ENCODE results near the gene LMNB1.

DNA sequence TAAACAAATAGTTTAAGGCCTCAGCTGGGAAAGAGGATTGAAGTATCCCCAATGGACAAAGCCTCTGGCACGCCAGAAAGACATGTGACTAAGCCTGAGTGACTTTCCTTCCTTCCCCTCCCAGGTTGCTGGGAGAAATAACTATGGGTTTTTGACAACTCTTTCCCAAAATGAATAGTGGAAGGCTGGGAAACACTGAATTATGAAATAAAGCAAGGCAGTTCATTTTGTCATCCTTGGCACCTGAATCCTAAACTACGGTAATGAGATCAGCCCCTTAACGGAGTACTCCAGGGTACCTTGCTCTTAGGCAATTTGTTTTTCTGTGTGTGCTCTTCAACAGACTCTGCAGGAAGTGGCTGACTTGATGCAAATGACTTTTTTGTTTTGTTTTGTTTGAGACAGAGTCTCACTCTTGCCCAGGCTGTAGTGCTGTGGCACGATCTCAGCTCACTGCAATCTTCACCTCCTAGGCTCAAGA lies 75.2 kb downstream of the LMNB1 start:
- TF ChIP-seq POLR2A (IDR thresholded peaks at IDR 0.05), result no peak
- no peak for TF ChIP-seq CTCF (IDR thresholded peaks at IDR 0.05)
